Measurements from ENCODE around the gene LRRC37A3.
"Not testable (repeated sequence)": the region's sequence is repeated elsewhere in the genome, so short reads cannot be mapped to it uniquely, and the experiment has no call there.

The LRRC37A3 gene

GRCh38 chr17:64919289-64920025 lies at the start of gene LRRC37A3:
Gene LRRC37A3 (minus strand): TSS chr17:64919478. CDS start chr17:64897257, 22,221 bp downstream.
- DNase-seq = peak; percentile 97

GRCh38 chr17:64965873-64966287 lies 46.6 kb upstream of the LRRC37A3 start:
- peak; percentile 64 for DNase-seq

DNA sequence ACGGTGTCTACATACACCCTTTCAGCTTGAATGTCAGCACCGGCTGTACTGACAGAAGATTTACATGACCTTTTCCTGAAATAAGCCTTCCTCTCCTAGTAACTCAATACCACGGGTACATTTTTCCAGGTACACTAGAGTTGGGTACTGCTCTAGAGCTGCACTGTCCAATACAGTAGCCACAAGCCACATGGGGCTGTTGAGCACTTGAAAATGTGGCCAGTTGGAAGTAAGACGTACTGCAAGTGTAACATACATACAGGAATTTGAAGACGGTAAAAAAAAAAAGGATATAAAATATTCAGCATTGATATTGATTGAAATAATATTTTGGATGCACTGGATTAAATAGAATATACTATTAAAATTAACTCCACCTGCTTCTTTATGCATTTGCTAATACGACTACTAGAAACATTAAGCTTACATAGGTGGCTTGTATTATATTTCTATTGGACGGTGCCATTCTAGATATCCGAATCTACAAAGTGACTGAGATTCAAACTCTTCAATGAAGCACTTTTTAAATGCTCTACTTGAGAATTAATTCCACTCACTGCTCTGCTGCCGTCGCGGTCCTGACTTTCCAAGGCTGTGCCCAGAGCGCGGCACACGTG lies 46.1 kb upstream of the LRRC37A3 start:
- peak; percentile 61 for DNase-seq

DNA sequence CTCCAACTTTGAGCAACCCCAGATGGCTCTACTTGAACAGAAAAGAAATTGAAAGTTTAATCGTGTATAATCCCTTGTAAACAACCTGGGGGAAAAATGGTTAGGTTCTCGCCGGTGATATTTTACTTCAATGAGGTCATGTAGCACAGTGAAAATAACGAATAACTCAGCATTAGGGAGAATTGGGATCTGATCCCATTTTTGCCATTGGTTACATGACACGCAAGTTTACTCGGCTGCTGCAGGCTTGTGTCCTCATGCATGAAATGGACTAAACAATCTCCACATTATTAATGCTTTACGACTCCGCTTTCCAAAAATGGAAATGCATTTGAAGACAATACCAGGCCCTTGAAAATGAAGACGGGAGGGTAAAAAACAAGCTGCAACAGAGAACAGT lies 45.5 kb upstream of the LRRC37A3 start:
- DNase-seq = peak; percentile 81

- DNase-seq = not testable (repeated sequence)
These were observed 44.5 kb upstream of the LRRC37A3 start for GRCh38 chr17:64963814-64964213.

DNA sequence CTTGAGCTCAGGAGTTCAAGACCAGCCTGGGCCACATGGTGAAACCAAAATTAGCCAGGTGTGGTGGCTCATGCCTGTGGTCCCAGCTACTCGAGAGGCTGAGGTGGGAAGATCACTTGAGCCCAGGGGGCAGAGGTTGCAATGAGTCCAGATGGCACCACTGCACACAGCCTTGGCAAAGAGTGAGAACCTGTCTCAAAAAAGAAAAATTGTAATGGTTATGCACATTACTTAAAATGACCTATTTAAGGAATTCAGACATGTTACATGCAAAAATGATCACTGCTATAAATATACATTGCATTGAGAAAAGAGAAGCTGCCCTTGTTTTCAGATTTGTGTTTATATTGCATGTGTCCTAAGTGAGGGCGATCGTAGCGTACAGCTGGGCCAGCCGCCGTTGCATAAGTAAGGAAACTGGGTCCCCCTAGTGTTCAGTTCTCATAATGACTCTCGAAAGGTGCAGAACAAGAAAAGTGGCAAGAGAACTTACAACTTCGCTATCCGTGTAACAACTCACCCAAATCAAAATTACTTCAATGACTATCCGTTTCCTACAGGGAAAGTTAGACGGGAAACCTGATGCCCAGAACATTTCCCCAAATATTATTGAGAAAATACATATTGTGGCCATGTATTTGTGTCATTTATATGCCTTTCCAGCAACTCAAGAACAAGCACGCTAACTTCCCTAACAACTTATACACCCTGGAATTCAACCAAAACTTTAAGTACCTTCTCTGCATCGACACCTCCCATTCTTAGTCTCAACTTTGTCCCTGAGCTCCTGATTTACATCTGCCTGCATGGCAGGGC lies 42.5 kb upstream of the LRRC37A3 start:
- peak; percentile 64 for DNase-seq

GRCh38 chr17:64951877-64952276 lies 32.6 kb upstream of the LRRC37A3 start:
- no peak for DNase-seq

GRCh38 chr17:64950871-64951270 lies 31.6 kb upstream of the LRRC37A3 start:
- DNase-seq = no peak

DNA sequence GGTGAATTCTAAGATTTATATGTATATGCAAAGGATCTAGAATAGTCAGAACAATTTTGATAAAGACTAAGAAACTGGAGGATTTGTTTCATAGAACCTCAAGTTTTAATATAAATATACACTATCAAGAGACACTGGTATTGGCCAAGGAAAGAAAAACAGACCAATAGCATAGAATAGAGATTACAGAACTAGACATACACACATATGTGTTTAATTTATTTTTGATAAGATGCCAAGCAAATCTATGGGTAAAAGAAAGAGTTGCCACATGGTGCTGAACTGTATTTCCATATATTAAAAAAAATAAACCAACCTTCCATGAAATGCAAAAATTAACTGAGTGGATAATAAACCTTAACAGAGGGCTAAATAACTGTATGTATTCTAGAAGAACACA lies 27.9 kb upstream of the LRRC37A3 start:
- DNase-seq = no peak

DNA sequence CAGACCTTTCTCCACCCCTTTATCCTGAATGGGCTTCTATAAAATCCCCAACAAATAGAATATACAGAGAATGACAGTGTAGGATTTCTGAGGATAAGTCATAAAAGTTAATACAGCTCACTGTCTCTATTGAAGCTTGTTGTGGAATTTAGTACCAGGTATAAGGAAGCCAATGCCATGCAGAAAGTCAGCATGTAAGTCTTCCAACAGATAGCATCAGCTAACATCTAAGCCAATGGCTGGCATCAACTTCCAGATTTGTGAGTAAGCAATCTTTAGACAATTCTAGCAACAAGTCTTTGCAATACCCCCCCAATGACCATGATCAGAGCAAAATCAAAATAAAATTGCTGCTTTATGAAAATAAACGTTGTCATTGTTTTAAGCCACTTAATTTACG lies 22.5 kb upstream of the LRRC37A3 start:
- DNase-seq = no peak

DNA sequence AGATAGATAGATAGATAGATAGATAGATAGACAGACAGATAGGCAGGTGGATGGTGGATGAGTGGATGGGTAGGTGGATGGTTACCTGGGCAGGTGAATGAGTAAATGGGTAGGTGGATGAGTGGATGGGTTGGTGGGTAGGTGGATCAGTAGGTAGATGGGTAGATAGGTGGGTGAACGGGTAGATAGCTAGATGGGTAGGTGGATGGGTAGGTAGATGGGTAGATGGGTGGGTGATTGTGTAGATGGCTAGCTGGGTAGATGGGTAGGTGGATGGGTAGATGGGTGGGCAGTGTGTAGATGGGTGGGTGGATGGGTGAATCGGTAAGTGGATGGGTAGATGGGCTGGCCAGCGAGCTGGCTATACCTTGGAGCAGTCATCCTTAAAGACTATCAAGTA lies 21.8 kb upstream of the LRRC37A3 start:
- no peak for DNase-seq

GRCh38 chr17:64940055-64940454 lies 20.8 kb upstream of the LRRC37A3 start:
- DNase-seq = no peak

DNA sequence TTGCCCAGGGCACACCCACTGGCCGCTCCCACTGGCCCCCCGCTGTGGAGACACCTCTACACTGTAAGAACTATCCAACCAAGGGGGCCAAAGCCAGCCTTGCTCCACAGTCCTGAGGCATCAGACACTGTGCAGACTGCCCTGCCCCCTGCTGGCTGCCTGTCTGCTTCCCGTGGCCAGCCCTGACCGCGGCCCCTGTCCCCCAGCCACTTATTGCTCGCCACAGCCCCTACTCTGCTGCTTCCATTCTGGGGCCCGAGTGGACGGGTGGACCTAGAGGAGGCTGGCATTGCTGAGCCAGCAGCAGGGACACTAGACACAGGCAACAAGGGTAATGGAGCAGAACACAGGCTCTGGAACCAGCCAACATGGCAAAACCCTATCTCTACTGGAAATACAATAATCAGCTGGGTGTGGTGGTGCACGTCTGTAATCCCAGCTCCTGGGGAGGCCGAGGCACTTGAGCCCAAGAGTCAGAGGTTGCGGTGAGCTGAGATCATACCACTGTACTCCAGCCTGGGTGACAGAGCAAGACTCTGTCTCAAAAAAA lies 19.7 kb upstream of the LRRC37A3 start:
- DNase-seq = no peak

DNA sequence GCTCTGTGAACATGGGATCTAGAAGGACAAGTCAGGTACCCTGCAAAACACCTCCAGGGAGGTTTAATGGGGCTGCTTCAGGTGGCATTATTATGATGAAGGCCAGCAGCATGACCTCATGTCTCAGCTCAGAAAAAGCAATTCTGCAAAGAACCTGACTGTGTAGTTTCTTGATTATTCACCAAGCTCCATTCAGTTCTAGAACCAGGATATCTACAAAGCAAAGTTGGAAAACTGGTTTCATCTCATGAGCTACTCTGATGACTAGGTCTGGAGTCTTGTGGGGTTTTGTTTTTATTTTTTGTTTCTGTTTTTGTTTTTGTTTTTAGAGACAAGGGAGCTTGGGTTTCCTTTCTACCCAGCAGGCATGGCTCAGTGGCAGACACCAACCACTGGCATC lies 19.0 kb upstream of the LRRC37A3 start:
- no peak for DNase-seq

DNA sequence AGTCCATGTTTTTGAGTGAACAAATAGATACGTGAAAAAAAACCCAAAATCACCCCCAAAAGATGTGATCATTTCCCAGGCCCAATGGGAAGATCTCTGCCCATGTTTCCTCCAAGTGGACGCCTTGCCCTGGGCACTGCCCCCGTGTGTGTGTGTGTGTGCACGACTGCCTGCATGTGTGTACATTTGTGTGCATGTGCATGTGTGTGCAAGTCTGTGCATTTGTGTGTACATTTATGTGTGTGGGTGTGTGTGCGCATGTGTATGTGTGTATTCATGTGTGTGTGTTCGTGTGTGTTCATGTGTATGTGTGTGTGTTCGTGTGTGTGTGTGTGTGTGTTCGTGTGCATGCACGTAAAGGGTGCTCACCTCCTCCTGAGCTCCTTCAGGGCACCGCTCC lies 16.8 kb upstream of the LRRC37A3 start:
- DNase-seq = no peak

DNA sequence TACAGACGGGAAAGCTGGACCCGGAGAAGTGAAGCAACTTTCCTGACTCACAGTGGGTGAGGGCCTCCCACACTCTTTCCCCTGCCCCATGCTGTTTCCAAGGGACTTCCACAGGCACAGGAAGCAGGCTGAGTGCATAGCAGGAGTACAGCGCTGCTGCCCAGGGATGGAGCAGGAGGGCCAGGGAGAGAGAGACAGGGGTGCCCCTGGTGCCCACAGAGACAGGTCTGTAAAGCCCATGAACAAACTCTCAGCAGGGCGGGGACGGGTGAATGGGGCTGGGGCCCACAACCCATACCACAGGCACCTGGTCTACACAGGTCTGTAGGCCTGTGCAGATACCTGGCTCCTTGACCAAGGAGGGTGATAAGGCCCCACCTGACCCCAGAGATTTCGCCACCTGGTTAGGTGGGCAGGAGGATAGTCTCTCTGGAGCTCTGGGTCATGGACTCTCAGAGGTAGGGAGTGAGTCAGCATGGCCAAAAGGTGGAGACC lies 15.1 kb upstream of the LRRC37A3 start:
- DNase-seq = not testable (repeated sequence)

GRCh38 chr17:64932850-64933249 lies 13.6 kb upstream of the LRRC37A3 start:
- not testable (repeated sequence) for DNase-seq

DNA sequence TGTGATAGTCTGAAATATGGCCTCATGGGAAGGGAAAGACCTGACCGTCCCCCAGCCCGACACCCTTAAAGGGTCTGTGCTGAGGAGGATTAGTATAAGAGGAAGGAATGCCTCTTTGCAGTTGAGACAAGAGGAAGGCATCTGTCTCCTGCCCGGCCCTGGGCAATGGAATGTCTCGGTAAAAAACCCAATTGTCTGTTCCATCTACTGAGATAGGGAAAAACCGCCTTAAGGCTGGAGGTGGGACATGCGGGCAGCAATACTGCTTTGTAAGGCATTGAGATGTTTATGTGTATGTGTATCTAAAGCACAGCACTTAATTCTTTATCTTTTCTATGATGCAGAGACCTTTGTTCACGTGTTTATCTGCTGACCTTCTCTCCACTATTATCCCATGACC lies 11.1 kb upstream of the LRRC37A3 start:
- not testable (repeated sequence) for DNase-seq

- not testable (repeated sequence) for DNase-seq
These were observed 10.3 kb upstream of the LRRC37A3 start for GRCh38 chr17:64929419-64930209.

DNA sequence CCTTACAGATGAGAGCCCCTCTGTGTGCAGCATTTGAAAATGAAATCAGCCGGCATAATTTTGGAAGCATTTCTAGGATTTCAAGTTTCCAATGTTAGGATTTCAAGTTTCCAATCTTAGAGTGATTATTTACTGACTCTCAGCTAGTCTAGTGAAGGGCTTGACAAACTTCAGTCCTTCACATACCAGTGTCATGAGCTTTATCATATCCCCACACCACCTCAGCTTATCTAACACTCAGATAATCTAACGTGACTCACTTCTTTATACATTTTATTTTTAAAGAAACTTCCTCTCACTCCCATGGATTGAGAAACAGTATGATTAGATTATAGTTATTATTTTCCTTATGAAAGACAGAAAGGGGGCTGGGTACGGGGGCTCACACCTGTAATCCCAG lies 9.4 kb upstream of the LRRC37A3 start:
- not testable (repeated sequence) for DNase-seq

DNA sequence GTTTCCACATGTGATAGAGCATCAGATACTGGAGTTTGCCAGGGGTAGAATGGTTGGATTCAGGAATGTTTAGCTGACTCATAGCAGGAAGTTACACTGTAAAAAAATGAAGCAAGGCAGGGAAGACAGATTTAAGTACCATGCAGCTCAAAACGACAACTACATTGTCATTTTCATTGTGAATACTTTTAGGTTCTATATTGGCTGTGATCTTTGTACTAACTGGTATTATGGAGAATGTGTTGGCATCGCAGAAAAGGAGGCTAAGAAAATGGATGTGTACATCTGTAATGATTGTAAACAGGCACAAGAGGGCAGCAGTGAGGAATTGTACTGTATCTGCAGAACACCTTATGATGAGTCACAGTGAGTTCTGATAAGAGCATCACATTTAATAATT lies 8.2 kb upstream of the LRRC37A3 start:
- peak; percentile 70 for DNase-seq

DNA sequence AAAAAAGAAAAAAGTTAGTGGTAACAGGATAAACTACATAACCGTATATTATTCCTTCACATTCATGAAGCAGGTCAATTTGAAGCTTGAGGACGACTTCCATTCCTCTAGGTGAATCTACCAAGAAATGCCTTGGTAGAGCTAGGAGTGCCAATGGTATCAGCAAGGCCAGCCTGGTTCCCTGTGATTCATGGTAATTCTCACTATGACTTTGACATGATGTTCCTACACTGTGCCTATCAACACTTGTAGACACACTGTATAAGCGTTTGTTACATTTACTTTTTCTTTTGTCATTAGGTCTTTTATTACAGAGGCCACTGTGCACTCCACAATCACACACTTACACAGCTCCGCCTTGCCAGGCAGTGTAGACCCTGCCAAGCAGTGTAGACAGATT lies 7.2 kb upstream of the LRRC37A3 start:
- DNase-seq = not testable (repeated sequence)

Data from NCI-H2171 treated with DMSO at 0.1 percent for 48 hours (cell line).